Measurements from ENCODE around the gene GTPBP6. TPM values are rescaled to one million over a fixed set of nuclear protein-coding genes. Genes with fewer than 3 reads are reported as not detected.

Gene GTPBP6
- total RNA-seq, 2 donors from 2014 or later: 32.6 to 33.5 TPM

DNA sequence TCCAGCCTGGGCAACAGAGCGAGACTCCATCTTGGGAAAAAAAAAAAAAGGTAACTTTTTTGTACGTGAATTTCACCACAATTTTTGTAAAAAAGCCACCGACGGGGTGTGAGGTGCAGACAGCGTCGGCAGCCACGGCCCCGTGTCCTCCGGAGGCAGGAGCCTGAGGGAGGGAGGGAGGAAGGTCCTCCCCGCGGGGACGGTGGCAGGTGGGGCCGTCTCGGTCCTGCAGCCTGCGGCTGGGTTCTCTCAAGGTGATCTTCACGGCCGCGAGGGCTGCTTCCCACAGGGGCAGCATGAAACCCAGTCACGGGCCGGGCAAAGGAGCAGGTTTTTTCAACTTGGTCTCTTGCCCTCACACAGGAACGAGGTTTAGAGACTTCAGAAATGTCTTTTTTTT is 23.5 kb downstream of the GTPBP6 start:
- H3K36me3 ChIP-seq: peaks cover 18% of the 10 kb centered on the region
- no peak overlapping the region for H3K4me3 ChIP-seq
- no peak for TF ChIP-seq CTCF (IDR thresholded peaks at IDR 0.05)
- ATAC-seq (ENCODE audit: insufficient number of reproducible peaks, low FRiP score, low read depth) (no peak), DNase-seq (ENCODE audit: low spot score) (no peak)
- no peaks in the 10 kb centered on the region for H3K27me3 ChIP-seq (replicated peaks; ENCODE audit: insufficient read depth)
- H3K4me1 ChIP-seq (ENCODE audit: control insufficient read depth in 1 of 2, low read depth in 2 of 2): no peaks in the 10 kb centered on the region
- H3K9me3 ChIP-seq: no peaks in the 10 kb centered on the region
- H3K27ac ChIP-seq: no peak overlapping the region

GRCh38 chrX:292900-293897 is 25.4 kb downstream of the GTPBP6 start:
- no peak overlapping the region for H3K27ac ChIP-seq
- TF ChIP-seq CTCF (IDR thresholded peaks at IDR 0.05): no peak
- H3K27me3 ChIP-seq (replicated peaks; ENCODE audit: insufficient read depth): no peaks in the 10 kb centered on the region
- no peak for ATAC-seq (ENCODE audit: insufficient number of reproducible peaks, low FRiP score, low read depth)
- H3K4me3 ChIP-seq: no peak overlapping the region
- no peak for DNase-seq (ENCODE audit: low spot score)
- H3K4me1 ChIP-seq (ENCODE audit: control insufficient read depth in 1 of 2, low read depth in 2 of 2): no peaks in the 10 kb centered on the region
- H3K36me3 ChIP-seq: peaks cover 22% of the 10 kb centered on the region
- H3K9me3 ChIP-seq: no peaks in the 10 kb centered on the region

DNA sequence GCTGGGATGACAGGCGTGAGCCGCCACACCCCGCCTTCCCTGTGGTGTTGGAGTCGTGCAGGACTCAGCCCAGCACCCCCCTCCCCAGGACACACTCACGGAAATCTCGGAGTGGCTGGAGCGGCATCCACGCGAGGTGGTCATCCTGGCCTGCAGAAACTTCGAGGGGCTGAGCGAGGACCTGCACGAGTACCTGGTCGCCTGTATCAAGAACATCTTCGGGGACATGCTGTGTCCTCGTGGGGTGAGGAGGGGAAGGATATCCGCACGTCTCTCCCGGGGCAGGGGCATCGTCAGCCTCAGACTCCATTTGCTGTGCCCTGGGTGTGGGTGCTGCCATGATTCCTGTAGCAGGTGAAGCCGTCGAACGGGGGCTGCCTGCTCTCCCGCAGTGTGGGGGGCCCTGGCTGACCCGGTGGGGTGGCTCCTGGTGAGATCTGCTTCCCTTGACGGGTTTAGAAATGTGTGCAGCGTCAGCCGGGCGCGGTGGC is 27.1 kb downstream of the GTPBP6 start:
- DNase-seq (ENCODE audit: low spot score): no peak
- Histone ChIP-seq H3K27me3 (replicated peaks; ENCODE audit: insufficient read depth) (no peaks in the 10 kb centered on the region), H3K36me3 (peaks cover 22% of the 10 kb centered on the region), H3K9me3 (no peaks in the 10 kb centered on the region), H3K27ac (no peak overlapping the region), H3K4me3 (no peak overlapping the region), H3K4me1 (ENCODE audit: control insufficient read depth in 1 of 2, low read depth in 2 of 2) (no peaks in the 10 kb centered on the region)
- TF ChIP-seq CTCF (IDR thresholded peaks at IDR 0.05): no peak
- no peak for ATAC-seq (ENCODE audit: insufficient number of reproducible peaks, low FRiP score, low read depth)

- ATAC-seq (ENCODE audit: insufficient number of reproducible peaks, low FRiP score, low read depth): no peak
- H3K36me3 ChIP-seq: peaks cover 22% of the 10 kb centered on the region
- no peaks in the 10 kb centered on the region for H3K27me3 ChIP-seq (replicated peaks; ENCODE audit: insufficient read depth)
- H3K4me1 ChIP-seq (ENCODE audit: control insufficient read depth in 1 of 2, low read depth in 2 of 2): no peaks in the 10 kb centered on the region
- no peak overlapping the region for H3K27ac ChIP-seq
- H3K9me3 ChIP-seq: no peaks in the 10 kb centered on the region
- no peak overlapping the region for H3K4me3 ChIP-seq
- DNase-seq (ENCODE audit: low spot score): no peak
- no peak for TF ChIP-seq CTCF (IDR thresholded peaks at IDR 0.05)
Measured at GRCh38 chrX:290476-291166, 28.0 kb downstream of the GTPBP6 start.

GRCh38 chrX:288561-288991 is 30.0 kb downstream of the GTPBP6 start:
- Histone ChIP-seq H3K27ac (no peak overlapping the region), H3K4me3 (no peak overlapping the region), H3K27me3 (replicated peaks; ENCODE audit: insufficient read depth) (no peaks in the 10 kb centered on the region), H3K9me3 (no peaks in the 10 kb centered on the region), H3K36me3 (peaks cover 20% of the 10 kb centered on the region), H3K4me1 (ENCODE audit: control insufficient read depth in 1 of 2, low read depth in 2 of 2) (no peaks in the 10 kb centered on the region)
- no peak for ATAC-seq (ENCODE audit: insufficient number of reproducible peaks, low FRiP score, low read depth)
- no peak for TF ChIP-seq CTCF (IDR thresholded peaks at IDR 0.05)
- no peak for DNase-seq (ENCODE audit: low spot score)

Data from thoracic aorta (tissue), 2 donors.